Suprapubic skin (tissue), 4 donors: ENCODE data around the gene P3R3URF. TPM values are rescaled to one million over a fixed set of nuclear protein-coding genes. Genes with fewer than 3 reads are reported as not detected.

ENCODE experiments used
- DNase-seq, 2 donors: peaks; one replicate each; pipeline ENCODE4 v3.0.0-alpha.2; 2019; ENCODE audit warnings: low spot score in 2 of 2
- H3K27ac ChIP-seq: fragments of 200-600 bp; sonication (generic); one replicate; pipeline ENCODE4 v1.5.1; 2019
- H3K27me3 ChIP-seq: fragments of 200-600 bp; sonication (generic); one replicate; pipeline ENCODE4 v1.5.1; 2019
- H3K36me3 ChIP-seq: fragments of 200-600 bp; sonication (generic); one replicate; pipeline ENCODE4 v1.5.1; 2019
- H3K4me1 ChIP-seq: fragments of 200-600 bp; sonication (generic); one replicate; pipeline ENCODE4 v1.5.1; 2019
- H3K4me3 ChIP-seq: fragments of 200-600 bp; sonication (generic); one replicate; pipeline ENCODE4 v1.5.1; 2019; ENCODE audit warnings: mild to moderate bottlenecking
- H3K9me3 ChIP-seq: fragments of 200-600 bp; sonication (generic); one replicate; pipeline ENCODE4 v1.5.1; 2019
- CTCF ChIP-seq, 2 donors: fragments of 200-600 bp in 1 of 2; fragments of 450-650 bp in 1 of 2; sonication (generic) in 1 of 2; IDR thresholded peaks; one replicate each; pipeline ENCODE4 v1.5.1; 2016 to 2019; ENCODE audit warnings: antibody characterized with exemption in 2 of 2, mild to moderate bottlenecking in 1 of 2, moderate library complexity in 1 of 2
- EP300 ChIP-seq: sonication (generic); formaldehyde crosslinking; IDR thresholded peaks from one replicate; pipeline ENCODE4 v1.6.1; 2017; ENCODE audit warnings: antibody characterized with exemption
- POLR2A ChIP-seq, 2 donors: fragments of 450-650 bp; IDR thresholded peaks; one replicate each; pipeline ENCODE4 v1.6.1; 2017; ENCODE audit warnings: antibody characterized with exemption in 2 of 2, mild to moderate bottlenecking in 2 of 2, moderate library complexity in 2 of 2
- POLR2AphosphoS5 ChIP-seq, 3 donors: sonication (generic); formaldehyde crosslinking; IDR thresholded peaks; one replicate each; pipeline ENCODE4 v1.6.1; 2017; ENCODE audit warnings: antibody characterized with exemption in 3 of 3
- WGBS: methylation state at CpG from one replicate; pipeline ENCODE4 v1.1.5; 2018; 5-methylcytosine and 5-hydroxymethylcytosine counted together
- total RNA-seq, 4 donors: library from RNA; depleted of rRNA; stranded (reverse); fragments of >200 nt; gene quantifications; one replicate each; pipeline ENCODE4 v1.1.0, GENCODE V29; 2016

P3R3URF gene
- total RNA-seq, 4 donors from 2014 or later = not detected

DNA sequence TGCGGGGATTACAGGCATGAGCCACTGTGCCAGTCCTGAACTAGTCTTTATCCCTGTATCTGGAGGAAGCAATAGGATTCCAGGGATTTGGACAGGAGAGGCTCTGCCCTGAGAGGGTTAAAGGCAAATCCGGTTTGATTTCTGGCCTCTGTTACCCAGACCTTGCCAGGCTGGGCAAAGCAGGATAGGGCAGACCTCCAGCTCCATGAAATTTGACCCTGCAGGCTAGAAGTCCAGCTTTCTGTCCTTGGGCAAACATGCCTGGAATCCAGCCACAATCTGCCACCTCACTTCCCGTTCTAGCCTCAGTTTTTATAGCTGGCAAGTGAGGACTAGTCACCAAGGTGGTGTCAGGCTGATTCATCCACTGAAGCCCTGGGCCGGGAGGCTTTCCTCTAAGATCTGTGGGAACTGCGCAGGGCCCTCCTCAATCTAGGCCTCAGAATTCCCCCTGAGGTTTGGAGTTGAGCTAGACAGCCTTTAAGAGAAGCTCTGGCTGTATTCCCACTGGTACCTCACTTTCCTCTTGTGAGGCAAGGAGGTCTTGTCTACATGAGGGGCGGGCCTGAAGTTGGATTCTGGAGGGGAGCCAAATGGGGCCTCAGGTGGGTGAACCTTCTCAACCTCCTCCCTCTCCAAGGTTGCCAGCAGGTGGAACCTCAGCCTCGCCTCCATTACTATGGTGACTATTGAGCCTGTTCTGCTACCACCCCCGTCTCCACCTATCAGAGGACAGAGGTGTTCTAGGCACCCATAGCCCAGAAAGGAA lies 7.0 kb upstream of the P3R3URF start:
- DNase-seq = no peak
- no peaks in the 10 kb centered on the region for H3K9me3 ChIP-seq
- peaks cover 62% of the 10 kb centered on the region for H3K4me1 ChIP-seq
- H3K27ac ChIP-seq = peak overlapping the region; percentile 77
- H3K36me3 ChIP-seq = peaks cover 6% of the 10 kb centered on the region
- 70% methylated on average over 1 of the region's 8 CpGs for WGBS
- no peak overlapping the region for H3K4me3 ChIP-seq
- no peaks in the 10 kb centered on the region for H3K27me3 ChIP-seq
- TF ChIP-seq EP300 (no peak), POLR2AphosphoS5 (IDR thresholded peaks at IDR 0.05) (no peak), CTCF (IDR thresholded peaks at IDR 0.05) (no peak), POLR2A (IDR thresholded peaks at IDR 0.05) (no peak)

DNA sequence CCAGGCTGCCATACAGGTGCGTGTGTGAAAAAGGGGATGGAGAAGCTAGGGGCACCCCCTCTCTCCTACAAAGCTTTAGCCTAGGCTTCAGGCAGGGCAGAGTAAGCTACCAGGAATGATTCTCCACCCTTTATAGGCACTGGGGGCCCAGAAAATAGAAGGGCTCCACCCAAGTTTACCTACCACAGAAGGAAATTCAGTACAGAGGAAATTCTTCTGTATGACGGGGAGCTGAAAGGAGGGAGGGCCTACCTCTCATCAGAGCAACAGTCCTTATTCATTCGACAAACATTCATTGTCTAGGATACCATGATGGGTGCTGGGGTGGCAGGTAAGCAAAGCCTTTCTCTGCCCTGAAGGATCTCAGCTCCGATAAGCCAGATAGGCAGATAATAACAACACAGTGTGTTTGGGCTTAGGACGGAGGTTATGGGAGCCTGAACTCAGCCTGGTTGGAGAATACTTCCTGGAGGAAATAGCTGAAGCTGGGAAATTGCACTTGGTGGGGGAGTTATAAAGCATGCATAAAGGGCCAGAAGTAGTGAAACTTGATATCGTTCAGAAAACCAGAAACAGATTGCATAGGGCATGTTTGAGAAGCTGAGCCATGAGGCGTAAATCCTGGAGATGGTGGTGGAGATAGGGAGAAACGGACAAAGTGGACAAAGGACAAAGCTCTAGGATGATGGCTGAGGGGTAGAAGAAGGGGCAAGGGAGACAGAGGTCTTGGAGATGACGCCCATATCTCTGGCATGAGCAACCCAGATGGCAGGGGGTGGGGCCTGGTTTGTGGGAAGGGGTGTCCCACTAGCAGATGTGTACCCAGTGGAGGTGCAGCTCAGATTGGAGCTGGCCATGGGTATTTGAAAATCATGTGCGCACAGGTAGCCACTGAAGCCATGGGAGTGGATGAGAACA lies 5.3 kb upstream of the P3R3URF start:
- peaks cover 60% of the 10 kb centered on the region for H3K4me1 ChIP-seq
- H3K27ac ChIP-seq = no peak overlapping the region
- no peak overlapping the region for H3K4me3 ChIP-seq
- TF ChIP-seq EP300 = no peak
- no peak for TF ChIP-seq CTCF (IDR thresholded peaks at IDR 0.05)
- no peak for TF ChIP-seq POLR2A (IDR thresholded peaks at IDR 0.05)
- TF ChIP-seq POLR2AphosphoS5 (IDR thresholded peaks at IDR 0.05) = no peak
- H3K27me3 ChIP-seq = no peaks in the 10 kb centered on the region
- 63% methylated on average over 10 of the region's 10 CpGs for WGBS
- H3K36me3 ChIP-seq = no peaks in the 10 kb centered on the region
- DNase-seq = no peak
- no peaks in the 10 kb centered on the region for H3K9me3 ChIP-seq

- Histone ChIP-seq H3K27ac (no peak overlapping the region), H3K4me3 (no peak overlapping the region), H3K4me1 (peaks cover 55% of the 10 kb centered on the region), H3K9me3 (no peaks in the 10 kb centered on the region), H3K27me3 (no peaks in the 10 kb centered on the region), H3K36me3 (no peaks in the 10 kb centered on the region)
- no peak for DNase-seq
- no peak for TF ChIP-seq EP300
- TF ChIP-seq CTCF (IDR thresholded peaks at IDR 0.05) = no peak
- no peak for TF ChIP-seq POLR2A (IDR thresholded peaks at IDR 0.05)
- TF ChIP-seq POLR2AphosphoS5 (IDR thresholded peaks at IDR 0.05) = no peak
- 41% methylated on average over 5 of the region's 12 CpGs for WGBS
Measured at GRCh38 chr1:46180082-46180616, 3.9 kb upstream of the P3R3URF start.

DNA sequence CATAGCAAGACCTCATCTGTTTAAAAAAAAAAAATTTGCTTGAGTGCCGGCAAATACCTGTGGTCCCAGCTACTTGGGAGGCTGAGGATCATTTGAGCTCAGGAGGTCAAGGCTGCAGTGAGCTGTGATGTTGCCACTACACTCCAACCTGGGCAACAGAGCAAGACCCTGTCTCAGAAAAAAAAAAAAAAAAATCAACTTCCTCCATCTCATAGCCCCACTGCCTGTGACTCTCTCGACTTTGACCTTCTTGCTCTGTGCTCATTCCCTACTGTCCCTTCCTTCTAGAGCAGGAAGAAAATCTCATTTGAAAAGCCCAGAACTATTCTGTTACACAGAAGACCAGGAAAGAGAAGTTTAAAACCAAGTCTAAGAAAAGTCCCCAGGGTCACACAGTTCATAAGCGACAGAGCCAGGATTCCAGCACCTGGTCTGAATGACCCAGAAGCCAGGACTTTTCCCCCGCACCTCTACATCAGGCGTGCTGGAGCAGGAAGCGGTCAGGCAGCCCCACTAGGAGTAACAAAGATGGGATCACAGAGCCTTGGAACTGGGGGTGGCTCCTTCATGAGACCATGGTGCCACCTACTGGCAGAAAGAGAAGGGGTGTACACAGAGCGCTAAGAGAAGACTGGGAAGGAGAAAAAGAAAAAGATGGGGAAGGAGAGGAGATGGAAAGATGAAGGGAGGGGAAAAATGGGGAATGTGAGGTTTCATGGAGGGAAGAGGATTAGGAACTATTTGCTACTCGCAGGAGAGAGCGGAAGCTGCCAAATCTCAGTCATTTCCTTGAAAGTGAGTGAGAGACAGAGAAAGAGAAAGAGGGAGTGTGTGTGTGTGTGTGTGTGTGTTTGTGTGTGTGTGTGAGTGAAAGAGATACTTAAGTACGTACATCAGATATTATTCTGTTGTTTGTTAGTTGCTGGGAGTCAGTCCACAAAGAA lies 3.1 kb upstream of the P3R3URF start:
- DNase-seq = peak in 1 of 2 donors; percentile 87
- Histone ChIP-seq H3K36me3 (no peaks in the 10 kb centered on the region), H3K27me3 (no peaks in the 10 kb centered on the region), H3K4me1 (peaks cover 55% of the 10 kb centered on the region), H3K27ac (no peak overlapping the region), H3K9me3 (no peaks in the 10 kb centered on the region), H3K4me3 (no peak overlapping the region)
- 11% methylated on average over 10 of the region's 10 CpGs for WGBS
- TF ChIP-seq POLR2AphosphoS5 (IDR thresholded peaks at IDR 0.05) = no peak
- peak; percentile 81 to 87 for TF ChIP-seq CTCF (IDR thresholded peaks at IDR 0.05)
